Stimulated activated CD4-positive, alpha-beta T cell treated with anti-CD3 and anti-CD28 coated beads, TNF-alpha, amount 100 ng/mL, for 24 hours (primary cell): ENCODE data around the gene NEU1.
"Not testable (repeated sequence)": the region's sequence is repeated elsewhere in the genome, so short reads cannot be mapped to it uniquely, and the experiment has no call there.

Experiments
- DNase-seq, 3 experiments: peaks; one replicate each; pipeline ENCODE4 v3.0.0-alpha.2; 2020; ENCODE audit warnings: low read depth in 3 of 3

NEU1 gene

DNA sequence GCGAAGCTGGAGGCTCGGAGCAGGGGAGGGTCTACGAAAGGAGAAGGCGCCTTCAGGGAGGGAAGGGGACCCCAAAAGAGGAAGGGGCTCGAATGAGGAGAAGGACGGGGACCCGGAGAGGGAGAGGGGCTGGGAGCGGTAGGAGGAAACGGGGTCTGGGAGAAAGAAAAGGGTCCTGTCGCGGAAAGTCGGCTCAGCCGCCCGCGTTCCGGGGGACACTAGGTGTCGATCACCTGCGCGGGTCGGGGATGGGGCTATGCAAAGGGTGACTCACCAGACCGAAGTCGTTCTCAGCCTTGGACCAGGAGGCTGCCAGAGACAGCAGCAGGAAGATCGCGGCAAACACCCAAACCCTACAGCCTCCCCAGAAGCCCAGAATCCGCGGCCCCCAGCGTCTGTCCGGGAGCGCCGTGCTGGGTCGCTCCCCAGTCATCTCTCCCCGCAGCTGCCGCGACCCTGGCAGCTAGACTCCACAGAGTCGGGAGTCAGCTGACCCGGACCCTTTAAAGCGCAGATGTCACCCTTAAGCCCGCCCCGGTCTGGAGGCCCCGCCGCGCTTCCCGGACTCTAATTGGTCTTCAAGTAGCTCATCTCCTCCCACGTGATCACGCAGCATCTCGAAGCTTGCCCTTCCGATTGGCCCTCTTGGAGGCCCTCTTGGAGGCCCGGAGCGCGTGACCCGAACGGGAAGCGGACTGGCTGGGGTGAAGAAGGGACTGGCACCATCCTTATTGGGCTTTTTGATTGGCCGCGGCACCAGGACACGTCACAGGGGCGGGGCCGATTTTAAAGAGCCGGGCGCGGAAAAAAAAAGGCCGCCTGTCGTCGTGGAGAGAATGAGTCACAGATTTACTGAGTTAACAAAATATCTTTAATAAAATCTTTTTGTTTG is at the start of gene NEU1:
TSS of gene NEU1 (minus strand) at position 478 of the 892 bp plus-strand sequence. CDS start at position 433, 45 bp downstream.
- peak; percentile 97 to 99 (median 99) for DNase-seq

GRCh38 chr6:31911826-31912585 is 49.4 kb upstream of the NEU1 start:
- no peak for DNase-seq

- not testable (repeated sequence) for DNase-seq
These were observed 46.7 kb upstream of the NEU1 start for GRCh38 chr6:31909298-31909697.

DNA sequence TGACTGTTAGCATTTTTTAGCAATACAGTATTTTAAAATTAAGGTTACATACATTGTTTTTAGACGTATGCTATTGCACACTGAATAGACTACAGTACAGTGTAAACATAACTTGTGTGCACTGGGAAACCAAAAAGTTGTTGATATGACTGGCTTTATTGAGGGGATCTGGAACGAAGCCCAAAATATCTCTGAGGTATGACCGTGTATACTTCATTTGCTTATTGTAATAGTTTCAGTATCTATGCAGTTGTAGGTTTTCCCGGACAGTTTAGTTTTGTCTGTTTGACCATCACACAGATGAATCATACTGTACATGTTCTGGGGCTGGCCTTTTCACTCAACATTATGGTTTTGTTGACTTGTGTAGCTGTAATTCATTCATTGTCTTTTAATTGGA is 46.2 kb upstream of the NEU1 start:
- DNase-seq: no peak

- DNase-seq: not testable (repeated sequence)
These were observed 45.6 kb upstream of the NEU1 start for GRCh38 chr6:31908255-31908654.

DNA sequence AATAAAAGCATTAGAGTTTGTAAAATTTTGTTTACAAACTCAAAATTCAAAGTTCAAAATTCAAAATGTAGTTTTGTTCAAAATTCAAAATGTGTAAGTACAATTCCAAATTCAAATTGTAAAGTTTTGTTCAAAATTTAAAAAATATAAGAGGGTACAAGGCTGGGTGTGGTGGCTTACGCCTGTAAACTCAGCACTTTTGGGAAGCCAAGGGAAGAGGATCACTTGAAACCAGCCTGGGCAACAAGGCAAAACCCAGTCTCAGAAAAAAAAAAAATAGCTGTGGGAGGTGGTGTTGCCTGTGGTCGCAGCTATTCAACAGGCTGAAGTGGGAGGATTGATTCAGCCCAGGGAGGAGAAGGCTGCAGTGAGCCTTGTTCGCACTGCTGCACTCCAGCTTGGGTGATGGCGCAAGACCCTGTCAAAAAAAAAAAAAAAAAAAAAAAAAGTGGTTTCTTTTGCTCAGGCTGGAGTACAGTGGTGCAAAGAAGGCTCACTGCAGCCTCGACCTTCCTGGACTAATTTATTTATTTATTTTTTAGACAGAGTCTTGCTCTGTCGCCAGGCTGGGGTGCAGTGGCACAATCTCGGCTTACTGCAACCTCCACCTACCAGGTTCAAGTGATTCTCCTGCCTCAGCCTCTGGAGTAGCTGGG is 44.7 kb upstream of the NEU1 start:
- no peak for DNase-seq

DNA sequence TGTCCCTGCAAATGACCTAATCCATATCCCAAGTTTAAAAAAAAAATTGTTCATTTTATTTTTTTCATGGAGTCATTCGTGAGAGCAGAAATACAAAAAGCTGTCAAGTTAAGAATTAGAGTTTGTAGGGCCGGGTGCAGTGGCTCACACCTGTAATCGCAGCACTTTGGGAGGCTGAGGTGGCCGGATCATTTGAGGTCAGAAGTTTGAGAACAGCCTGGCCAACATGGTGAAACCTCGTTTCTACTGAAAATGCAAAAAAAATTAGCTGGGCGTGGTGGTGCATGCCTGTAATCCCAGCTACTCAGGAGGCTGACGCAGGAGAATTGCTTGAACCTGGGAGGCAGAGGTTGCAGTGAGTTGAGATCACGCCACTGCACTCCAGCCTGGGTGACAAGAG is 44.1 kb upstream of the NEU1 start:
- not testable (repeated sequence) for DNase-seq

DNA sequence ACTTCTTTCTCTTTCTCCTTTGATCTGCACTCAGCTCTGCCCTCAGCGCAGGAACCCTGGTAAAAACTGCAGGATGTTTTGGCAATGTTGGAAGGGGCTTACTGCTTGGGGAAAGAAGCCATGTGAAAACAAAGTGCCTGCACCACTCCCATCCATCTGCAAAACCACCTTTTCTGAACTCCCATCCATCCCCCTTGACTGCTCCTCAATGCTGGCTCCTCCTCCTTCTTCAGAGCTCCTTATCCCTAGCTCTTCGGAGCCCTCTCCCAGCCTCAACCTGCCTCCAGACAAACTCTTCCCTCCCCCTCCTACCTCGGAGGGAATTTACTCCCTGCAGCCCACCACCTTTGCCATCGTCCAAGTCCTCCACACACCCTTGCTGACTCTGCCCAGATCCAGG is 43.5 kb upstream of the NEU1 start:
- DNase-seq: no peak

GRCh38 chr6:31905041-31905440 is 42.4 kb upstream of the NEU1 start:
- no peak for DNase-seq

DNA sequence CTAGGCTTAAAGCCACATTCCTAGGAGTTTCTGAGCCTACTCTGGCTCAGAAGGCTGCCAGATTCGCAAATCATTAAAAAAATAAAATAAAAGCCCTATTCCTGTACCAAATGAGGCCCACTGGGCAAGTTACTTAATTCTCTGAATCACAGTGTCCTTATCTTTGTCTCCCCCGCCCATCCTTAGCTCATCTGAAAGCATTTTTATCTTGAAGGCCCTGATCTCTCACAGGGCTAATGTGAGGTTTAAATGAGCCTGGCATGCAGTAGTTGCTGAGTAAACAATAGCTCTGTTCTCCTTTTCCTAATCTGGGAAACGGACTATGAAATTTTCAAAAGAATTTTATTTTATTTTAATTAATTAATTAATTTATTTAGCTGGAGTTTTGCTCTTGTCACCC is 41.3 kb upstream of the NEU1 start:
- DNase-seq: no peak

GRCh38 chr6:31901953-31902643 is 39.5 kb upstream of the NEU1 start, which contains the start of gene ZBTB12:
Gene ZBTB12 (minus strand): TSS chr6:31902086. CDS start chr6:31901305, 781 bp downstream.
- peak; percentile 69 to 87 (median 83) for DNase-seq

- DNase-seq: peak; percentile 42 to 66 (median 47)
These were observed 38.9 kb upstream of the NEU1 start for GRCh38 chr6:31901415-31901952.

DNA sequence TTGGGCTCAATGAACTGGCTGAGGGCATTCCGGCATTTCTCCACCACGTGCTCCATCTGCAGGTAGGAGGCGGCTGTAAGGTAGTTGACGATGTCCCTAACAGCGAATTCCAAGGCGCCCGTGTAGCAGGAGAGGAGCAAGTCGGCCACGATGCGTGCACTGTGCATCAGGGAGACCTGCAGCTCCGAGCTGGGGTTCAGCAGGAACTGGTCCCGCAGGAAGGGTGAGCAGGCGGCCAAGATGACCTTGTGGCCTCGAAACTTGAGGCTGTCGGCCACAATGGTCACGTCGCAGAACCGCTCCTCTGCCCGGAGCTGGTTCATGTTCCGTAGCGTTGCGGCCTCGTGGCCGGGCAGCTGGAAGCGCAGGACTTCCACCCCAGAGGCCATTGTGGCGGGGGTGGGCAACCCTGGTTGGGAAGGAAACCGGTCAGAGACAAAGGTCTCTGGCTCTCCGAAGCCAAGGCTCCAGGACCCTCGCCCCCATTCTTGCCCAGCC is 38.3 kb upstream of the NEU1 start:
- no peak for DNase-seq

GRCh38 chr6:31899882-31900722 is 37.5 kb upstream of the NEU1 start:
- no peak for DNase-seq

- DNase-seq: no peak
These were observed 36.6 kb upstream of the NEU1 start for GRCh38 chr6:31899215-31899614.

GRCh38 chr6:31898383-31899011 is 35.9 kb upstream of the NEU1 start:
- peak in 1 of 3 experiments; percentile 31 for DNase-seq

- peak; percentile 71 to 85 (median 75) for DNase-seq
These were observed 35.2 kb upstream of the NEU1 start, which contains the start of gene EHMT2 for GRCh38 chr6:31897612-31898382. Gene EHMT2 (minus strand): TSS chr6:31897698. CDS start chr6:31897677, 21 bp downstream.

DNA sequence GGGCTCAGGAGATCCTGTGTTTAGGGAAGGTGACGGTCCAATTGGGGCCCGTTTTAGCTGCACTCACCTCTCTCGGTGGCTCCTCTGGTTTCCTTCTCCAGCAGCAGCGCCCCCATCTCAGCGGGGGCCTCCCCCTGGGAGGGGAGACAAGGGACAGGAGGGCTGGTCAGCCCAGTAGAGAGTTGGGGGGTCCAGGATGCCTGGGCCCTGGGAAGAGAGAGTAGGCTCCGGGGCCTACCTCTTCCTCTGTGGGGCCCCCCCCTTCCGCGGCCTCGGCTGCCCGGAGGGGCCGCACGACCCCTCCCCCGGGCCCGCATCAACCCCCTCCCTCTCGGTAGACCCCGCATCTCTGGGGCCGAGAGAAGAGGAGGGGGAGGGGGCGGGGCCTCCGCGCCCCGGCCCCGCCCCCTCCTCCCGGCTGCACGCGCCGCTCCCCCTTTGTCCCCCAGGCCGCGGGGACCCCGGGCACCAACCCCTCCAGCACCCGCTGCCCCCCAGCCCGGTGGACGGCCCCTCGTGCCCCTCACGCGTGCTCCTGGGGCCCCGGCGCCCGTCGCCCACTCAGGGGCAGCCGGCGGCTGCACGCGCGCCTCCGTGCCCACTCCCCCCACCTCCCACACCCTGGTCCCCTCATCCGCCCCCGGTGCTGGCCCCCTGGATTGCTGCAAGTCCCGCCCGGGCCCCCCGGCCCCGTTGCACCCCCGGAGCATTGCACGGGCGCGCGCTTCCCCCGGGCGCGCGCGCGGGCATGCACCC is 34.4 kb upstream of the NEU1 start:
- DNase-seq: no peak
